Stimulated activated CD8-positive, alpha-beta memory T cell treated with anti-CD3 and anti-CD28 coated beads, Interleukin-15, amount 100 ng/mL, for 24 hours (primary cell): ENCODE results near the gene SLC26A11.

ENCODE experiments used
- DNase-seq: peaks from one replicate; pipeline ENCODE4 v3.0.0-alpha.2; 2020; ENCODE audit warnings: low read depth

The SLC26A11 gene

DNA sequence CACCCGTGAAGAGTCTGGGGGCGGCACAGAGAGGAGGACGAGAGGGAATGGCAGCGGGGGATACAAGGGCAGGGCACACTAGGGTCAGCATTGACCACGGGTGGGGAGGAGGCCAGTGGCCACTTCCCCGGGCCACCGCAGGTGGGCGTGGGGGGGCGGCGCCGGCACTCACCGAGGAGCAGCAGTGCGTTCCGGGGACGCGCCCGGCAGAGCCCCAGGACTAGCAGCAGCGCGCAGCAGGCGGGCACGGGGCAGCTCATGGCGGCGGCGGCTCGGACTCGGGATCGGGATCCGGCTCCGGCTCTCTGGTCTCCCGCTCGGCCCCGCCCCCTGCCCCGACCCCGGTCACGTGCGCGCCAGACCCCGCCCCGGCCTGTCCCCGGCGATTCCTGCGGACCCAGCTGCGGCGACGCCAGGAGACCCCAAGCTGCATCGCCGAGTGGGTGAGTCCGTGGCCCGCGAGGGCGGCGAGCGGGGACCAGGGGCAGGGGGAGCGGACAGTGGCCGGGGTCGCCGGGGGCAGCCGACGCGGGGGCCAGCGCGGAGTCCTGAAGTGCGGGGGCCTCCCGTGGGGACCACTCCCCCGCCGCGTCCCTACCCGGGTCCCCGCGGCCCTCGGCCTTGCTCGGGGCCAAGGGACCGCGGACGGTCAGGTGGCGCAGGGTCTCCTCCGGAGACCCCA is at the start of gene SLC26A11, which contains the start of gene SGSH:
Gene SLC26A11, plus strand, starts transcription at position 374 of the 682 bp plus-strand sequence. CDS start 1,134 bp downstream, outside the sequence.
Gene SGSH, minus strand, starts transcription at position 280 of the 682 bp plus-strand sequence. Its CDS starts 20 bp downstream, at position 260.
- DNase-seq, result peak; percentile 40

DNA sequence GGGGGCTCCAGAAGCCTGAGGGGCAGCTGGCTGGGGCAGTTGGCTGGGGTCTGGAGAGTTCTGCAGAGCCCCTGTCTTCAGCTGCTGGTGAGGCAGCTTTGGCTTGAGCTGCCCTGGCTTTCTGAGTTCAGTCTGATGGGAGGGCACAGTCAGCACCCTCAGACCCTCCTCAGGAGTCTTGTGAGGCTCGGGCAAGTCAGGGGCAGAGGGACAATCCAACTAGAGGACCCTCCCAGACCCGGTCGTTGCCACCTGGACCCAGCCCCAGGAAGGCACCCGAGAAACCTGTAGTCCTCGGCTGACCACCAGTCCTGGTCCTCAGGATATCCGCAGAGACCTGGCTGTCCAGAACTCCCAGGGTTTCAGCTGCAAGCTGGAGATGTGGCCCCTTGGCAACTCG is 48.5 kb upstream of the SLC26A11 start:
- no peak for DNase-seq

DNA sequence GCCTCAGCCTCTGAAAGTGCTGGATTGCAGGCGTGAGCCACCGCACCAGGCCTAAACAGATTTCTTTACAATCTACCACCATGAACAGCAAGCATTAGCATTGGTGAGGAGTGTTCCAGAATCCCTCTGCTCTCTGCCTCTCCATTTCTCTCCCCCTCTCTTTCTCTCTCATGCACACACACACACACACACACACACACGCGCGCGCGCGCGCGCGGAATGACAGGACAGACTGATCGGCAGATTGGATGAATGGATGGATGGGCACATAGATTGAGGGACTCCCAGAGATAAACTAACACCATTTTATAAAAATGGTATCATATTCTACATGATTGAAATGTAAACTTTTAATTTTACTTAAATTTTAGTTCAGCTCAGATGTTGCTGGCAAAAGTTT is 47.1 kb upstream of the SLC26A11 start:
- DNase-seq, result no peak

DNA sequence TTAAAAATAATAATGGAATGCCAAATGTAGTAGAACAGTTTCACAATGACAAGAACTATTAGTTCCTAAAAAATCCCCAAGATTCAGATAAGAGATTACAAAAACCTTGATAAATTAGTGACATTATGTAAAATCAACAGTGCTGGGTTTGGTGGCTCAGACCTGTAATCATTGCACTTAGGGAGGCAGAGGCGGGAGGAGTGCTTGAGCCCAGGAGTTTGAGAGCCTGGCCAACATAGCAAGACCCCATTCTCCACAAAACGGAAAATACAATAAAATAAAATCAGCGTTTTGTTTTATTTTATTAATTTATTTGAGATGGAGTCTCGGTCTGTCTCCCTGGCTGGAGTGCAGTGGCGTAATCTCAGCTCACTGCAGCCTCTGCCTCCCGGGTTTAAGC is 46.3 kb upstream of the SLC26A11 start:
- no peak for DNase-seq

DNA sequence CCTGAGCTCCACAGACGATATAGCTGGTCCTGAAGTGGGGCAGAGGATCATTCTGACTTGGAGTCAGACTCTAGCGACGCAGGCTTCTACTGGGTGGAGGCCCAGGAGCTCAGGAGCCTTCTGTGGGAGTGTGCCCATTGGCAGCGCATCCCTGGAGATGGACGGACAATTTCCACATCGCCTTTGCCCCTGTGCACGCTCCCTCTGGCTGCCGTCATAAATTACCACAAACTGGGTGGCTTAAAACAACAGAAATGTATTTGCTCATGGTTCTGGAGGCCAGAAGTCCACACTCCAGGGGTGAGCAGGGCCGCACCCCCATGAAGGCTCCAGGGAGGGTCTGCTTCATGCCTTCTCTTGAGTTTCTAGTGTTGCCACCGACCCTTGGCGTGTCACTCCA is 43.5 kb upstream of the SLC26A11 start:
- no peak for DNase-seq

DNA sequence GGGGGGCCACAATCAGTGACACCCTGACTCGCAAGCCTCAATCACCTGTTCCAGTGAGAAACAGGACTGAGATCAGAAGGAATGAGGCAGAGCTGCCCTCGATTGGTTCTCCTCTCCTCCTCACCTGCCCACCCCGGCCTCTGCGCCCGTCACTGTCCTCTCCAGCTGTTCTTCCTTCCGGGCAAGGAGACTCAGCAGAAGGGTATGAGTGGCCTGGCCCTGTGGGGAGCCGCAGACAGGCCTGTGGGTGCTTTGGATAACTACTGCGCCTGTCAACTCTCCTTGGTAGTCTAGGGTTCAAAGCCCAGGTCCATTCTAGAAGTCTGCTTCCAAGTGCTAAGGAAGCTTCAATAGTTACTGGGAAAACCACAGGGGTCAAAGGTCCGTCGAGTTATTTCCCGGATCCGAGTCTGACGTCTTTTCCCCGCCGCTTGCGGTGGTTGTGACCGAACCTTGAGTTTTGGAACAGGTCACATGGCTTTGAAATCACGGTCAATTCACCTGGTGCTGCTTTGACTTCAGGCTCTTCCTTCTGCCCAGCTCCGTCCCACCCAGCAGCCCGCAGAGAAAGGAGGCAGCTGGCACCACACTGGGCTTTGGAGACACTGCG is 42.1 kb upstream of the SLC26A11 start:
- DNase-seq, result no peak

DNA sequence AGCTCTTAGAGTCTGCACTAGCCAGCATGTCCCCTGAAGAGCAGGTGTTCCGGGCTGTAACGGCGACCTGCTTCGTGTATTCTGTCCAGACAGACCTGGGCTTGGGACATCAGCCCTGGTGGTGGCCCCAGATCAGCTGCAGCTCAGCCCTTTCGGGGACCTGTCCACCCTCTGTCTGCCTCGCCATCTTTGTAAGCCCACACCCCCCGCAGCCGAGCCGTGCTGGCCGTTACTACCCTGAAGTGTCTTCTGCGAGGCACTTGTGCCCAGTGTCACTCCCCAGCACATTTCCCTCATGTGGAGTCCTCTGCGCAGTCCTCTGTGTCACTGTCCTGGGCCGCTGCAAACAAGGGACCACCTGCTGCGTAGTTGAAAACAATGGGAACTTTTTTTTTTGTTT is 40.0 kb upstream of the SLC26A11 start:
- no peak for DNase-seq

DNA sequence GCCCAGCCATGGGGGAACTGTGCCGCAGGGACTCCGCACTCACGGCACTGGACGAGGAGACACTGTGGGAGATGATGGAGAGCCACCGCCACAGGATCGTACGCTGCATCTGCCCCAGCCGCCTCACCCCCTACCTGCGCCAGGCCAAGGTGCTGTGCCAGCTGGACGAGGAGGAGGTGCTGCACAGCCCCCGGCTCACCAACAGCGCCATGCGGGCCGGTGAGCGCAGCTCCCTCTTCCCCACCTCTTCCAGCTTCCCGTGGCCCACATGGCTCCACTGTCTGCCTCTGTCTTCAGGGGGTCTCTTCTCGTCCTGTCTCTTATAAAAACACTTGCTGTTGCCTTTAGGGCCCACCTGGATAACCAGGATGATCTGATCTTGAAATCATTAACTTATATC is 38.8 kb upstream of the SLC26A11 start:
- no peak for DNase-seq

DNA sequence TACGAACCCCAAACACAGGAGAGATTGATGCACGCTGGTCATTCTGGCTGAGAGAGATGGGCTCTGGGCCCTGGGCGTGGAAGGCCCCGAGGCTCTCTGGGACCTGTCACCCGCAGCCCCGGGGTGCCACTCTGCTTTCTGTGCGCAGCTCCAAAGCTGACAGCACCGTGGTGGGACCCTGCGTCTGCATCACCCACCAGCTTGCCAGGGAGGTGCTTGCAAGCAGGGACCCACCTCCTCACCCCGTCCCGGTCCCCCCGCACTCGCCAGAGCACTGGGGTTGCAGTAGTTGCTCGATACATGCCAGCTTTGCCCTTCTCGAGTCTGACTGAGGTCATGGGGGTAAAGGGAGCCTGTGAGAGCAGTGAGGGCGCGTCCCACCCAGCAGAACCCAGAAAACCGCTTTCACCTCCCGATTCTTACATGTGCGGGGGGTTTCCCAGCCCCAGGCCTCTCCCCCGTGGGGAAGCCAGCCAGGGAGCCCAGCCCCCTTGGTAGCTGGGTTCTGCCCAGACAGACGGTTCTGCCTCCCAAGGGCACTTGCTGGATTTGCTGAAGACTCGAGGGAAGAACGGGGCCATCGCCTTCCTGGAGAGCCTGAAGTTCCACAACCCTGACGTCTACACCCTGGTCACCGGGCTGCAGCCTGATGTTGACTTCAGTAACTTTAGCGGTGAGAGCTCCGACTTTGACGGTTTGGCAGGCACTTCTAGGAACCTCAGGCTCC is 37.9 kb upstream of the SLC26A11 start:
- no peak for DNase-seq

DNA sequence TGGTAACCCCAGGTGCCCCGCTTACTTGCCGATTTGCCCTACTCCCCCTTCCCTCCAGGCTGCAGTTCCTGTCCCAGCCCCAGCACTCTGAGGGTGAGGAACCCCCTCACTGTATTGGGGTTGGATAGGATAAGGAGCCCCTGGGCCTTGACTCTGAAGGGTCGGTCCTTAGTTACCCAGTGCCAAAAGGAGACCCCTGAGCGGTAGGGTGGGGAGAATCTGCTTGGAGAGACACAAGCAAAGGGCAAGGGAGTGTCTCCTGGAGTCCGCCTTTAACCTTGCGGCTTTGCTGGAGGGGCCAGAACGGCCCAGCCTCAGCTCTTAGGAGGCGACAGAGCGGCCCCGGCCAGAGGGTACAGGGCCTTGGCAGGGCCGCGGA is 37.4 kb upstream of the SLC26A11 start:
- no peak for DNase-seq

DNA sequence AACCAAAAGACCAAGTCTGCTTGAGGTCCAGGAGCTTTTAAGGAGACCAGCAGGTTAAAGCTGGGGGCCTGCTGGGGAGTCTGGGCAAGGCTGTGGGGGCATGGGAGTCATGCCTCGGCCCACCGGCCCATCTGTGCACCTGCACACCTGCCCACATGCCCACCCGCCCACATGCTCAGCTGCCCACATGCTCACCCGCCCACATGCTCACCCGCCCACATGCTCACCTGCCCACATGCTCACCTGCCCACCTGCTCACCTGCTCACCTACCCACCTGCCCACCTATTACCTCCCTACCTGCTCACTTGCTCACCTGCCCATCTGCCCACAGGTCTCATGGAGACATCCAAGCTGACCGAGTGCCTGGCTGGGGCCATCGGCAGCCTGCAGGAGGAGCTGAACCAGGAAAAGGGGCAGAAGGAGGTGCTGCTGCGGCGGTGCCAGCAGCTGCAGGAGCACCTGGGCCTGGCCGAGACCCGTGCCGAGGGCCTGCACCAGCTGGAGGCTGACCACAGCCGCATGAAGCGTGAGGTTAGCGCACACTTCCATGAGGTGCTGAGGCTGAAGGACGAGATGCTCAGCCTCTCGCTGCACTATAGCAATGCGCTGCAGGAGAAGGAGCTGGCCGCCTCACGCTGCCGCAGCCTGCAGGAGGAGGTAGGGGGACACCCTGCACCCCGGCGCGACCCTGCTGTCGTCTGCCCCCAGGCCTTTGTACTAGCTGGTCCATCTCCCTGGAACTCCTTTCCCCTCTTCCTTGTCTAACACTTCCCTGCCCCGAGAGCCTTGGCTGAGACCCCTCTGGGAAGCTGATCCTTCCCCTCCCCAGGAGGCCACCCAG is 36.4 kb upstream of the SLC26A11 start:
- DNase-seq, result no peak

DNA sequence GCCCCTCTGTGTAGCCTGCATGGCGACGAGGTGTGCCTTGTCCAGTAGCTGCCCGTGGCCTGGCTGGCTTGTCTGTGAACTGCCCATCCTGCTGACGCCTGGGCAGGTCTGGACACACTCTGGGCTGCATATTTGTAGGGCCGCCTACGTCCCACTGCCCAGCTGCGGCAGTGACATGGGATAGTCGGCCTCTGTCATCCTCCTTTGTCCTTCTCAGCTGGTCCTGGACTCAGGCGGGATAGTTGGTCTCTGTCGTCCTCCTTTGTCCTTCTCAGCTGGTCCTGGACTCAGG is 35.9 kb upstream of the SLC26A11 start:
- DNase-seq, result no peak

DNA sequence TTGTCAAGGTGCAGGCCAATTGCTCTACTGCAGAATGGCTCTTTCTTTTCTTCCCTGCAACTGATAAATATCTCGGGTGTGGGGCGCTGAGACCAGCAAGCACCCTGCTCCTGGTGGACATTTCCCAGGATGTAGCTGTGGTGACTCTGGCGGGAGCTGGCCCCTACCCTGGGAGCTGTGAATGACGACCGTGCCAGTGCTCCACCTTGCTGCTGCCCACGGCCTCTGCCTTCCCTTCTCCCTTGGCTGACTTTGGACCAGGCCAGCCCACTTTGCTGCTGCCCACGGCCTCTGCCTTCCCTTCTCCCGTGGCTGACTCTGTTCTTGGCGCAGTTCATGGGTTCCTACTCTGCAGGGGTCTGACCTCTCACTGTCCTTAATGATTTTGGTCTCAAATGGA is 34.3 kb upstream of the SLC26A11 start:
- no peak for DNase-seq

DNA sequence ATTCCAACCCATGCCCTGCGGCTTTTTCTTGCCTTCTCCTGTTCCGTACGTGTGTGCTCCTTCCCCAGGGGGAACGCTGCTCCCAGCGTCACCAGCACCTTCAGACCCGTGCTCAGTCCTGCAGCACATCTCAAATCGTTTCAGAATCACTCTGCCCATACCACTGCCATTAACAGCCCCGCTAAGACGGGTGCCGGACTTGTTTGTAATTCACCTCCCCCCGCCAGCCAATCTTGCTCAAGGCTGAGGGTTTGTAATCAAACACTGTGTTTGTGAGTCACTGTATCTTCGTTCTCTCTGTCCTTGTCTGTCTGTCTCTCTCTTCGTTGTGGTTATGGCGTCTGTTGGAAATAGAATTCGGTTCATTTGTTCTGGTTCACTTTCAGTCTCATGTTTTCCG is 33.1 kb upstream of the SLC26A11 start:
- DNase-seq, result no peak

DNA sequence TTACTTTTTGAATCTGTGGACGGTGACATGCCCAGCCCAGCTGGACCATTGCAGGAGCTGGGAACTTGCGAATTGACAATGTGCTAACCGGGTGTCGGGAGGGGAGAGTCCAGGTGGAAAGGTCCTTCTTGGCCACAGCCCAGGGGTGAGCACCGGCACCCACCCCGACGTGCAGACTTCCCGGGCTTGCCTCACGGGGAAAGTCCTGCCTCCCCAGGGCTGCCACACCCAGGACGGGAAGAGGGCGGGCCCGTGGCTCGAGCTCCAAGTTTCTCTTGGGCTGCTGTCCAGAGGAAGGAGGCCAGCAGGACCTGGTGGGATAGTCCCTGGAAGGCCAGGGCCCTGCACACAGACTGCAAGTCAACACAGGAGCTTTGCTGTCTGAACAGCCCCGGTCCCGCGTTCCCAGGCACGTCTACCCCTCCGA is 32.7 kb upstream of the SLC26A11 start:
- DNase-seq, result no peak

DNA sequence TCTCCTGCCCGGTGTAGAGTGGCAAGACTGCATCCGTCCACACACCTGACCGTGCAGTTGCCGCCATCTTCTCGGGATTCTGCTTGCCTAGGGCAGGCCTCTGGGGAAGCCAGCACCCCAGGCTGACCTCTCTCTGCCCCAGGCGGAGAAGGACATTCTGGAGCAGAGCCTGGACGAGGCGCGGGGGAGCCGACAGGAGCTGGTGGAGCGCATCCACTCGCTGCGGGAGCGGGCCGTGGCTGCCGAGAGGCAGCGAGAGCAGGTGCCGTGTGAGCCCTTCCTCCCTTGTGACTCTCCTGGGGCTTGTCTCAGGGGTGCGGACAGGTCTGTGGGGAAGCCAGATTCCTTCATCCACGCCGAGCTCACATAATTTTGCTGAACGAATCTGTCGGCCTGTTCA is 30.6 kb upstream of the SLC26A11 start:
- no peak for DNase-seq

DNA sequence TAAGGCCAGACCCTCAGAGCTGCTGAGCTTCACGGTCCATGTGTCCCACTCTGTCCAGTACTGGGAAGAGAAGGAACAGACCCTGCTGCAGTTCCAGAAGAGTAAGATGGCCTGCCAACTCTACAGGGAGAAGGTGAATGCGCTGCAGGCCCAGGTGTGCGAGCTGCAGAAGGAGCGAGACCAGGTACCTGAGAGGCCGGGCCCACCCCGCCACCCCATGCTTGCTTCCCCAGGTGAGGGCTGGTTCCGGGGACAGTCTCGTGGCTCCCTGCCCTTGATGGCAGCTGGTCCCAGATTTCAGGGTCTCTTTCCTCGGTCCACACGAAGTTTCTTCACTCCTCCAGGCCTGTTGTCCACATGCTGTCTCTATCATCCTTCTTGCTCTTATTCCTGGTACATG is 29.5 kb upstream of the SLC26A11 start:
- DNase-seq, result no peak

DNA sequence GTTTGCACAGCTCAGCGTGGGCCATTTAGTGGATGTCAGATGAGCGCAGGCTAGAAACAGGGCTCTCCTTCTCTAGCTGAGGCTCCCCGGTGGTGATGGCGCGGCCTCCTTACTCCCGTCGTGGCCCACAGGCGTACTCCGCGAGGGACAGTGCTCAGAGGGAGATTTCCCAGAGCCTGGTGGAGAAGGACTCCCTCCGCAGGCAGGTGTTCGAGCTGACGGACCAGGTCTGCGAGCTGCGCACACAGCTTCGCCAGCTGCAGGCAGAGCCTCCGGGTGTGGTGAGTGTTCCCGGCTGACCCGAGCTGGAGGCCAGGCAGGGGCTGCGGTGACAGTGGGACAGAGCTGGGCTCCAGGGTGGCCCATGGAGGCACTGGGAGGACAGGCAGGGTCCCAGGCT is 29.0 kb upstream of the SLC26A11 start:
- DNase-seq, result no peak

DNA sequence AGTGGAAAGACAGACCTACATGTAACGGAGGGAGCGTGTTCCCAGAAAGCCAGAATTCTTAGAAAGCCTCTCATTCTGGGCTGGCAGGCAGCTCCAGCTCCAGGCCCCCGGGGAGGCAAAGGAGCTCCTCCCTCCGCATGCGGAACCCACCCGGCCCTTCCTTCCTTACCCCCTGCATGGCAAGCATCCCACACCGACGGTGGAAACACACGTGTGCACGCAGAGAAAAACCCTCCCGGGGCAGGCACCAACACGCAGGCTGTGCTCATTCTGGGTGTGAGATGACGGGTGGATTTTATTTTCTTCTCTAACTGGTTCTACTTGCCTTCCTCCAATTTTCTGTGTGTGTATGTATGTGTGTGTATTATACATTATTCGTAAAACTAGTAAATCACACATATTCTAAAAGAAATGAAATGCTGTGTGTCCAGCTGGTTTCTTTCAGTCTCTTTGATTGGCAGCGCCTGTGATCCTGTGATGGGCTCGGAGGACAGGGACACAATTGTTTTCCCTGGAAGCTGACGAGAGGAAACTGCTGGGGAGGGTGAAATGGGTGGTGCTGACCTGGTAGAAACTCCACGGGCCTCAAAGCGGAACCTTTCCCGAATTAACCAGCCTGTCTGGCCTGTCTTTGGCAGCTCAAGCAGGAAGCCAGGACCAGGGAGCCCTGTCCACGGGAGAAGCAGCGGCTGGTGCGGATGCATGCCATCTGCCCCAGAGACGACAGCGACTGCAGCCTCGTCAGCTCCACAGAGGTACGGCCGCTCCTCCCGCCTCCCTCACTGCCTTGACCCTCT is 28.2 kb upstream of the SLC26A11 start:
- no peak for DNase-seq

DNA sequence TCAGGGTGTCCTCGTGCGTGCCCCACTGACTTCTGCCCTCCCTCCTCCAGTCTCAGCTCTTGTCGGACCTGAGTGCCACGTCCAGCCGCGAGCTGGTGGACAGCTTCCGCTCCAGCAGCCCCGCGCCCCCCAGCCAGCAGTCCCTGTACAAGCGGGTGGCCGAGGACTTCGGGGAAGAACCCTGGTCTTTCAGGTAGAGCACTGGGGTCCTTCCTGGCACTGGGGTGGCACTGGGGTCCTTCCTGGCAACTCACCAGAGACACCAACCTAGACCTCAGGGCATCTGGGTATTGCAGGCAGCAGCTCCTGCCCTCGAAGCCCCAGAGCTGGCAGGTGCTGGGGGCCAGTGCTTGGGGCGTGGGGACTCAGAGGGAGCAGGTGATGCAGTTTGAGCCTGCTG is 25.1 kb upstream of the SLC26A11 start:
- DNase-seq, result no peak

DNA sequence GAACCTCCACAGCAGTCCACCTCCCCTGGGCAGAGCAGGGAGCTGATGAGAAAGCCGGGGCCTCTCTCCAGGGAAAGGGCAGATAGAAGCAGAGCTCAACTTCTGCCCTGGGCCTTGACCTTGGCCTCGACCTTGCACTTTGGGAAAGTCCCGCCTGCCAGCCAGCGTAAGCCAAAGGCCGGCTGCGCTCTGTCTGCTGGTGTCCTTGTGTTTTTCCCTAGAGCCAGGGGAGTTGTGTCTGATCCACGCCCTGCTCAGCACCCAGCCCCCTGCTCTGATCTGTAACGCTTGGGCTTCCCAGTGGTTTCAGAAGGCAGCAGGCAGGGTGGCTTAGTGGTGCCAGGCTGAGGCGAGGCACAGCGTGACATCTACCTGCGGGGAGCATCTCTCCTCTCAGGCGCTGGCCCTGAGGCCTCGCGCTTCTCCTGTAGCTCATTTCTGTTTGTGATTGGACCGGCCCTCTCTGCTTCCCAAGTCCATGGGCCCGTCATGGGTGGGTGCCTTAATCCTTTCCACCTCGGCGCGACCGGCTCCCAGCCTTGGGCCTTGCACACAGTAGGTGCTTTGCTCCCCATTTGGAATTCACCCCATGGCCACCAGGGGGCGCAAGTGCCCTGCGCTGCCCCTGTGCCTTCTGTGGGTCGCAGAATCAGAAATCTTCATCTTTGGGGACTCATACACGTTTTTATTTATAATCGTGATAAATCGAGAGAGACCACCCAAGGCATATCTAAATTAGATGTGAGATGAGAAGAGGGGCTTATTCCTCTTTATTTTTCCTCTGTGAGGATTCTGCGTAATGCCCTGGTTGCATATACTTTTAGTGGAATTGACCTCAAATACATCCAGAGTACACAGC is 24.3 kb upstream of the SLC26A11 start:
- DNase-seq, result peak; percentile 28
